ENCODE data around the gene FAM169A.

DNA sequence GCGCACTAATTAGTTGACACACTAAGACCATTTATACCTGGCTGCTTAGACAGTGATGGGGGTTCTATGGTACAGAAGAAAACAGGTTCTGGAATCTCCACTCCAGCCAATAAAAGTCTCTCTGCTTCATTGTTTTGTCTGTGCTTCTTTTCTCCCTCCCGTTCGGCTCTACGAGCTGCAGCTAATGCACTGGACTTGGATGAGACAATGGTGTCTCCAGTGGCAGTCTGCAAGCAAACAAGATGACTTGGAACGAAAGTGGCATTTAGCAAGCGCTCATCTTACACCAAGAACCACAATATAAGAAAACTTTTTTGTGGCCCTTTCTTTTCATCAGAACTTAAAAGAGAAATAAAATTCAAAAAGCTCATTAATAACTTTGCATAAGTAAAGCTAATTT is 129.4 kb downstream of the FAM169A start:
- TF ChIP-seq, protein P1, sequence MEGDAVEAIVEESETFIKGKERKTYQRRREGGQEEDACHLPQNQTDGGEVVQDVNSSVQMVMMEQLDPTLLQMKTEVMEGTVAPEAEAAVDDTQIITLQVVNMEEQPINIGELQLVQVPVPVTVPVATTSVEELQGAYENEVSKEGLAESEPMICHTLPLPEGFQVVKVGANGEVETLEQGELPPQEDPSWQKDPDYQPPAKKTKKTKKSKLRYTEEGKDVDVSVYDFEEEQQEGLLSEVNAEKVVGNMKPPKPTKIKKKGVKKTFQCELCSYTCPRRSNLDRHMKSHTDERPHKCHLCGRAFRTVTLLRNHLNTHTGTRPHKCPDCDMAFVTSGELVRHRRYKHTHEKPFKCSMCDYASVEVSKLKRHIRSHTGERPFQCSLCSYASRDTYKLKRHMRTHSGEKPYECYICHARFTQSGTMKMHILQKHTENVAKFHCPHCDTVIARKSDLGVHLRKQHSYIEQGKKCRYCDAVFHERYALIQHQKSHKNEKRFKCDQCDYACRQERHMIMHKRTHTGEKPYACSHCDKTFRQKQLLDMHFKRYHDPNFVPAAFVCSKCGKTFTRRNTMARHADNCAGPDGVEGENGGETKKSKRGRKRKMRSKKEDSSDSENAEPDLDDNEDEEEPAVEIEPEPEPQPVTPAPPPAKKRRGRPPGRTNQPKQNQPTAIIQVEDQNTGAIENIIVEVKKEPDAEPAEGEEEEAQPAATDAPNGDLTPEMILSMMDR (IDR thresholded peaks at IDR 0.05), result no peak
- no peak for TF ChIP-seq EZH2 (IDR thresholded peaks at IDR 0.05; ENCODE audit: borderline replicate concordance, insufficient read depth, low read depth, low read length, poor library complexity, severe bottlenecking)
